RWPE2 (cell line): ENCODE measurements around the gene CCDC85C.

ENCODE experiments used
- ATAC-seq: fragments of 200-7000 bp; cut with Tn5 transposase; 3 replicates; pipeline ENCODE4 v1.9.1; 2021; ENCODE audit warnings: low read depth
- DNase-seq: peaks from one replicate; pipeline ENCODE4 v3.0.0-alpha.2; 2020; ENCODE audit warnings: low spot score
- H3K27ac ChIP-seq: fragments of 450-650 bp; 2 replicates; pipeline ENCODE4 v1.5.1; 2017; ENCODE audit warnings: mild to moderate bottlenecking; ENCODE audit not compliant: poor library complexity, severe bottlenecking
- H3K27me3 ChIP-seq: fragments of 250-450 bp; sonication (Bioruptor Pico); 2 replicates; pipeline ENCODE4 v1.5.1; 2021; ENCODE audit warnings: mild to moderate bottlenecking, moderate library complexity; ENCODE audit not compliant: insufficient read depth, poor library complexity, severe bottlenecking
- H3K36me3 ChIP-seq: fragments of 250-450 bp; sonication (Bioruptor Pico); 2 replicates; pipeline ENCODE4 v1.5.1; 2020; ENCODE audit warnings: low read depth, mild to moderate bottlenecking, moderate library complexity
- H3K4me1 ChIP-seq: fragments of 250-450 bp; sonication (Bioruptor Pico); 2 replicates; pipeline ENCODE4 v1.5.1; 2021; ENCODE audit warnings: mild to moderate bottlenecking, moderate library complexity; ENCODE audit not compliant: insufficient read depth, poor library complexity, severe bottlenecking
- H3K4me3 ChIP-seq: fragments of 250-450 bp; sonication (Bioruptor Pico); 2 replicates; pipeline ENCODE4 v1.5.1; 2021; ENCODE audit warnings: mild to moderate bottlenecking, moderate library complexity; ENCODE audit not compliant: severe bottlenecking
- H3K9me3 ChIP-seq: fragments of 250-450 bp; sonication (Bioruptor Pico); 2 replicates; pipeline ENCODE4 v1.5.1; 2021; ENCODE audit warnings: mild to moderate bottlenecking, moderate library complexity; ENCODE audit not compliant: severe bottlenecking
- CTCF ChIP-seq: fragments of 450-650 bp; IDR thresholded peaks from one replicate; pipeline ENCODE4 v1.5.1; 2017; ENCODE audit warnings: mild to moderate bottlenecking, moderate library complexity; ENCODE audit not compliant: poor library complexity, severe bottlenecking

CCDC85C gene

GRCh38 chr14:99461411-99462085 lies 142.5 kb downstream of the CCDC85C start:
- Histone ChIP-seq H3K4me3 (no peak overlapping the region), H3K36me3 (peaks cover 90% of the 10 kb centered on the region), H3K9me3 (no peaks in the 10 kb centered on the region), H3K27ac (no peak overlapping the region), H3K27me3 (no peaks in the 10 kb centered on the region), H3K4me1 (no peaks in the 10 kb centered on the region)
- TF ChIP-seq CTCF, result no peak
- no peak for ATAC-seq
- no peak for DNase-seq

- H3K27ac ChIP-seq, result no peak overlapping the region
- H3K4me1 ChIP-seq, result no peaks in the 10 kb centered on the region
- H3K9me3 ChIP-seq, result no peaks in the 10 kb centered on the region
- H3K27me3 ChIP-seq, result no peaks in the 10 kb centered on the region
- no peak overlapping the region for H3K4me3 ChIP-seq
- H3K36me3 ChIP-seq, result peaks cover 93% of the 10 kb centered on the region
- ATAC-seq, result peak; percentile 62
- no peak for DNase-seq
- TF ChIP-seq CTCF, result no peak
These were observed 143.2 kb downstream of the CCDC85C start for GRCh38 chr14:99460793-99461192.

GRCh38 chr14:99459481-99460100 lies 144.4 kb downstream of the CCDC85C start:
- TF ChIP-seq CTCF, result no peak
- no peak overlapping the region for H3K4me3 ChIP-seq
- H3K4me1 ChIP-seq, result no peaks in the 10 kb centered on the region
- H3K27me3 ChIP-seq, result no peaks in the 10 kb centered on the region
- peaks cover 91% of the 10 kb centered on the region for H3K36me3 ChIP-seq
- ATAC-seq (no peak), DNase-seq (no peak)
- H3K27ac ChIP-seq, result no peak overlapping the region
- no peaks in the 10 kb centered on the region for H3K9me3 ChIP-seq

- peaks cover 70% of the 10 kb centered on the region for H3K36me3 ChIP-seq
These were observed 149.8 kb downstream of the CCDC85C start for GRCh38 chr14:99454246-99454645.

More at GRCh38 chr14:99454246-99454645, 149.8 kb downstream of the CCDC85C start:
- Histone ChIP-seq H3K4me1 (no peaks in the 10 kb centered on the region), H3K27ac (no peak overlapping the region), H3K9me3 (no peaks in the 10 kb centered on the region), H3K4me3 (no peak overlapping the region), H3K27me3 (no peaks in the 10 kb centered on the region)
- ATAC-seq, result no peak
- no peak for DNase-seq
- TF ChIP-seq CTCF, result no peak
